GM18868 (cell line): ENCODE data around the gene NDUFS6.
"Not testable (repeated sequence)": the region's sequence is repeated elsewhere in the genome, so short reads cannot be mapped to it uniquely, and the experiment has no call there.

Experiments used
- ATAC-seq: cut with Tn5 transposase; IDR thresholded peaks from one replicate; pipeline ENCODE4 v1.9.1; 2021; ENCODE audit warnings: mild to moderate bottlenecking, moderate library complexity; ENCODE audit not compliant: unreplicated experiment

The NDUFS6 gene

DNA sequence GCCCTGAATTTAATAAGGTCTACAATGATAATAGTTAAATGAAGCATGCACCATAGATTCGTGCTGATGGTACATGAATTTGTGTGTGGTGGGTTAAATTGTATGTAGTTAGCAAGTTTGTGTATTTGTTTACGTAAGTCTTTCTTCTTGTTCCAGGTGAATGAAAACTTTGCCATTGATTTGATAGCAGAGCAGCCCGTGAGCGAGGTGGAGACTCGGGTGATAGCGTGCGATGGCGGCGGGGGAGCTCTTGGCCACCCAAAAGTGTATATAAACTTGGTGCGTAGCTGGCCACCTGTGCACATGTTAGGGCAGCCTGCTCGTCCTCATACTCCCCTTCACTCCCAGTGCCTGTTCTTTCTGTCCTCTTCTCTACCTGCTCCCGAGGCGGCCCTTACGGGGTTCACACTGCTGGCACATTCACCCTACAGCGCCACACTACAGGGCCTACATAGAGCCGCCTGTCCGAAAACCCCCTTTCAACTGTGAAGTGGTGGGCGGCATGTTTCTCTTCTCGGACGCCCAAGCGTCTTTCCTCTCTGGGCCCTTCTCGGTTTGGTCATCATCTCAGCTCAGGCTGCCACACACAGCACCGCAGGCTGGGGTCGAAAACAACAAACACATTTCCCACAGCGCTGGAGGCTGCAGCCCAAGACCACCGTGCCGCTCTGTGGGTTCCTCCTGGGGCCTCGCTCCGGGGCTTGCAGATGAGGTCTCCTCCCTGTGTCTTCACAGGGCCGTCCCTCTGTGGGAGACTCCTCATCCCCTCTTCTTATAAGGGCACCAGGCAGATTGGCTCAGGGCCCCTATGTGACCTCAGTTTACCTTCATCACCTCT, 13.2 kb downstream of the NDUFS6 start:
- ATAC-seq: no peak

DNA sequence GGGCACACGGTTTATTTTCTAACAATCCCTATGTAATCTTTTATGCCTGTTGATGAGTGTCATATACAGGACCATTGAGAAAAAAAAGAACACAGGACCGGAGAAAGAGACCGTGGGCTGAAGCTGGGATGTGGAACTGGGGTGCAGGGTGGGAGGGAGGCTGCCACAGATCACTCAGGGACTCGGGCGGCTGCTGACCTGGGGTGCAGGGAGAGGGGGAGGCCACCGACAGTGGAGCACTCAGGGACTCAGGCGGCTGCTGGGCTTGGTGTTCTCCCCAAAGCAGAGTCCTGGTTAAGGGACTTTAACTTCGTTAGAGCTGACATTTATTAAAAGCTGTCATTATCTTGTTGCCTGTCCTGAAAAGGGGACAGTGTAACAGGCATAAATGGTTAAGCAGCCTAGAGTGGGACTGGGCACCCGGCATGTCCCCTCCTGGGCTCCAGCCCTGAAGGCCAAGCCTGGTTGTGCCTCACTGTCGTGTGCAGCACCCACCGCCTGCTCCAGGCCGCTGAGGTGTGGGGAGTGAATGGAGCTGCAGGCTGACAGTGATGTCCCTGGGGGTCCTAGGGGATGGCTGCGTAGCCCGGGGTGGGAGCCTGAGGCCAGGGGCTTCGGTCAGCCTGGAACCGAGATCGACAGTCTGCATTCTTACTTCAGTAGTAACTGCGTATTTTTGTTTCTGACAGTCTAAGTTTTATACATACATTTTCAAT, 14.0 kb downstream of the NDUFS6 start:
- ATAC-seq: no peak

DNA sequence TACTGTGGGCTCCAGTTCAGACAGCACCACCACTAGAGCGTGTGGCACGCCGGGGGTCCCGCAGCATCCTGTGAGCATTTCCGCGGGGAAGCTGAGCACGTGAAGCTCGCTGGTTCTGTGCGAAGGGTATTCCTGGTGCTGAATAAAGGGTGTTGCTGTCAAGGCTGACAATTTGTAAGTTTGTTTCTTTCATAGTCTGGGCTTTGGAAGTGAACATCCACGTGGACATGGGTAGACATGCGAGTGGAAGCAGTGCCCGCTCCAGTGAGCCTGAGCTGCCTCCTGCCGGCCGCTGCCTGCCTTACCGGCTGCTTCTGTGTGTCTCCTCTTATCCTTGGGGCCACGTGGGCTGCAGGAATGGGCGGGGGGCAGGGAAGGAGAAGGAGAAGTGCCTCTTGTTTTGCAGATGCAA, 14.7 kb downstream of the NDUFS6 start:
- no peak for ATAC-seq

DNA sequence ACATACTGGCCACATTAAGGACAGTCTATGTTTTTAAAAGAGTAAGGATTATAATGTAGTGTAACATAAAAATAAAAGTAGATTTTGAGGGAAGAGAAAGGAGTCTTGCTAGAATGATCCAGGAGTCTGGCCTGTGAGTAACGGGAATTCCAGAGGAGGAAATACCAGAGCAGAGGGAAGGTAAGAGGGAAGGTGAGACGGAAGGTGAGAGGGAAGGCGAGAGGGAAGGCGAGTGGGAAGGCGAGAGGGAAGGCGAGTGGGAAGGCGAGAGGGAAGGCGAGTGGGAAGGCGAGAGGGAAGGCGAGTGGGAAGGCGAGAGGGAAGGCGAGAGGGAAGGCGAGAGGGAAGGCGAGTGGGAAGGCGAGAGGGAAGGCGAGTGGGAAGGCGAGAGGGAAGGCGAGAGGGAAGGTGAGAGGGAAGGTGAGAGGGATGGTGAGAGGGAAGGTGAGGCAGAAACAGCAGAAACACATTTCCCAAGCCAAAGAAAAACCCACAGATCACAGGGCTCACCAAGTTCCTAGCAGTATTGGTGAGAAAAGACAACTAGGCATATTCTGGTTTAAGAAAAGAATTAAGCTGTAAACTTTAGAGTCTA, 15.4 kb downstream of the NDUFS6 start:
- not testable (repeated sequence) for ATAC-seq

DNA sequence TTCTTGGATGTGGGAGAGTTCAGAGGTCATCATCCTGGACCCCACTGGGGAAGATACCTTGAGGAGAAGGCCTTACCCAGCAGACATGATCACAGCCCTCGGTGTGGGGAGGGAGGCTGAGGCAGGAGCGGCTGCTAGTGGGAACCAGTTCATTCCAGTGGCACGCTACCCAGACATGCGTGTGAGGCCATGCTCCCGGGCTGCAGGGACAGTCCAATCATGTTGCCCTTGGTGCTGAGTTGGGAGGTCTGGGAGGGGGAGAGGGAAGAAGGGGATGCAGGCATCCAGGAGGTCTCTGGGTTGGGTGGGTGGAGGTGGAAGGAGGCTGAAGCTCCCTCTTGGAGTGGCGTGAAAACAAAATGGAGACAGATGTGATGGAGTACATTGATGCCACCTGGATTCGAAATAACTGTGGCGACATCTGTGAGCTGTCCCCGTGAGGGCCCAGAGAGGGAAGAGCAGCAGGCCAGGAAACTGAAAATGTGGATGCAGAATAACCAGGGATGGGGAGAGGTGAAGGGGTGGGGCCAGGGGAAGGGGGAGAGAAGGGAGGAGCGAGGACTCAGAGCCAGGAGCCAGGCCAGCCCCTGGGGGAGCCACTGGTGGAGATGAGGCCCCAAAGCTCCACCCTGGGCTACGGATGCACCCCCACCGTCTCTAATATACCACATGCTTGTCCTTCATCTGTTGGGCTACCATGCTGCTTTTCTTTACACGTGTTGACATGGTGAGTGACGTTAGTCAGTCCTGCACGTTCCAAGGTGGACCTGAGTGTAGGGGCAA, 16.2 kb downstream of the NDUFS6 start:
- no peak for ATAC-seq

DNA sequence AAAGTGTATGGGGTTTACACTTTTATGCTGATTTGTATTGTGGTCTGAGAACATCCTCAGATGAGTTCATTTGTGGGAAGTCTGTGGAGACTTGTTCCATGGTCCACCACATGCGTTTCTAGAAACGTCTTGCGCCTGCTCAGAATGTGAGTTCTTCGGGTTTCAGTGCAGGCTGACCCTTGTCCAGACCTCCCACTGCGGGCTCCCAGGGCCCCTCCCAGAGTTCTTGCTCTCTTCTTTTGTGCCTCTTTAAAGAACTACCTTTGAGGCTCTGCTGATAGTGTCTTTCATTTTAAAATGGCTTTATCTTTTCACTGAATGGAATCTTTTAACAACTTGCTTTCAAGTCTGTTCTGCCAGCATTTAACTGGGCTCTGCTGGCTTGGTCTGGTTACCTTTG, 17.6 kb downstream of the NDUFS6 start:
- ATAC-seq: no peak

DNA sequence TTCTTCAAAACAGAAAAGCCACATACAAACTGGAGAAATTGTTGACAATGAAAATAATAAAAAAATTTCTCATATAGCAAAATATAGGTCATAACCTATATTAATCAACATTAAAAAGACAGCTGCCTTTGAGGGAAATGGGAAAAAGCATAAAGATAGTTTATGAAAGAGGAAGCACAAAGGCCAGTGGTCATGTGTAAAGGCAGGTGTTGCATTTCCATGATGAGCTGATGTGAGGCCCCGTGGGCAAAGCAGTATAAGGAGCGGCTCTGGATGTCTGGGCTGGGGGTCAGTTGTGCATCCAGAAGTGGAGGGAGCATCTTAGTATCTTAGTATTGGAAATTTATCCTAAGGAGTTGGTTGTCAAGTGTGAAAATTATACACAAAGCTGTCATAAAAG, 18.3 kb downstream of the NDUFS6 start:
- ATAC-seq: no peak

DNA sequence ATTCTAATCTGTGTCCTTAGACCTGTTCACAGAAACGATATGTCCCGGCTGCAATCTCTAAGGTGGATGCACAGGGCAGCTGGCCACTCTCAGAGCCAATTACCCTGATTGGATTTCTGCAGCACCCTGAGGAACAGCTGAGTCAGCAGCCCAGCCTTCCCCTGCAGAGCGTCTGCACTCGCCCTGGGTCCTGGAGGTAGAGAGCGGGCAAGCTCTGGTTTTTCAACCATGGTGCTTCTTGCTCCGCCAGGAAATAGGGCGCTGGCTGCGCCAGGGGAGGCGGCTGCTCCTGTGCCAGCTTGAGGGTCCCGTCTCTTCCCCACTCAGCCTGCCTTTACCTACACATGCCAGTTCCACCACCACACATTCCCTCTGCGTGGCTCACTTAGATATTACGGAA, 19.2 kb downstream of the NDUFS6 start:
- no peak for ATAC-seq

DNA sequence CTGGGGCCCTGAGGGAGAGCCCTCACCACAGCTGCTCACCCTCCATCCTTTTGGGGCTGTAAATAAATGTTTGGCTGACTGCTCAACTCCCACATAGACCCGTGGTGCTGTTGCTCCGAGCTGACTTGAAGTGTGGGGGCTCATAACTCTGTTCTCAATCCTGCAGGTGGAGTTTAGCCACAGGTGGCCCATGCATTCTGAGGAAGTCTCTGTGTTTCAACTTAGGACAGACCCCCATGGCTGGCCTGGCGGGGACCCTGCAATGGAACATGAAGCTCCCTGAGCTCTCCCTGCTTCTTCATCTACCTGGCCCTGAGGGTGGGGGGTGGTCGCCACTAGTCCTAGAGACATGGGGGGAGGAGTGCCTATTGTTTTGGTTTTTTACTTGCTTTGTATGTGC, 19.7 kb downstream of the NDUFS6 start:
- no peak for ATAC-seq

DNA sequence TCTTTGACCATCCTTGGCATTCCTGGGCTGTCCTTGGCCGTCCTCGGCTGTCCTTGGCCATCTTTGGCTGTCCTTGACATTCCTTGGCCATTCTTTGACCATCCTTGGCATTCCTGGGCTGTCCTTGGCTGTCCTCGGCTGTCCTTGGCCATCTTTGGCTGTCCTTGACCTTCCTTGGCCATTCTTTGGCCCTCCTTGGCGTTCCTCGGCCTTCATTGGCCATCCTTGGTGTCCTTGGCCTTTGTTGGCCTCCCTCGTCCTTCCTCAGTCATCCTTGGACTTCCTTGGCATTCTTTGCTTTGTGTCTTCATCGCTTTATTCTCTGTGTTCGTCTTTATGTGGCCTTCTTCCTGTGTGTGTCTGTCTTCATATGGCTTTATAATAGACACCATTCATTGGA, 20.7 kb downstream of the NDUFS6 start:
- ATAC-seq: no peak

DNA sequence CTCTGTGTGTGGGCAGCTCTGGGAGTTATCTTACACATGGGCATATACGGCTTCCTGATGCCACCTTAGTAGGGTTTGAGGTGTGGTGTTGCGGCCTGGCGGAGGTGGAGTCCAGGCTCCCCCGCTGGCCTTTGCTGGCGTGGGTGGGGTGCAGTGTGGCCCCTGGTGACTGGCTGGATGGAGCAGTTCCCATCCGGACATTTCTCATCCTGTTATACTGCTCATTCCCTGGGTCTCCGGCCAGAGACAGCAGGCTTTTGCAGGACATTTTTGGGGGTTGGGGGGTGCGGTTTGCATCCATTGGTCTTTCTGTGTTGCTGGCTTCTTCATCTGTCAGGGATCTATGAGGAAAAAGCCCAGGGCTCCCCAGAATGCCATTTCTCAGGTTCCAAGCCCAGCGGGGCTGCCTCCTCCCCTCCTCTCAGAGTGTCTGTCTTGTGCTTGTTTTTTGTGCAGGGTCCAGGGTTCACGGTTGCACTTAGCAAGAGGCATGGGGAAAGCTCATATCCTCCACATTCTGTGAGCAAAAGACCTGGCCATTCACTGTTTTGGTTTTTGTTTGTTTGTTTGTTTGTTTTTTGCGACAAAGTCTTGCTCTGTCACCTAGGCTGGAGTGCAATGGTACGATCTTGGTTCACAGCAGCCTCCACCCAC, 22.3 kb downstream of the NDUFS6 start:
- ATAC-seq: no peak

DNA sequence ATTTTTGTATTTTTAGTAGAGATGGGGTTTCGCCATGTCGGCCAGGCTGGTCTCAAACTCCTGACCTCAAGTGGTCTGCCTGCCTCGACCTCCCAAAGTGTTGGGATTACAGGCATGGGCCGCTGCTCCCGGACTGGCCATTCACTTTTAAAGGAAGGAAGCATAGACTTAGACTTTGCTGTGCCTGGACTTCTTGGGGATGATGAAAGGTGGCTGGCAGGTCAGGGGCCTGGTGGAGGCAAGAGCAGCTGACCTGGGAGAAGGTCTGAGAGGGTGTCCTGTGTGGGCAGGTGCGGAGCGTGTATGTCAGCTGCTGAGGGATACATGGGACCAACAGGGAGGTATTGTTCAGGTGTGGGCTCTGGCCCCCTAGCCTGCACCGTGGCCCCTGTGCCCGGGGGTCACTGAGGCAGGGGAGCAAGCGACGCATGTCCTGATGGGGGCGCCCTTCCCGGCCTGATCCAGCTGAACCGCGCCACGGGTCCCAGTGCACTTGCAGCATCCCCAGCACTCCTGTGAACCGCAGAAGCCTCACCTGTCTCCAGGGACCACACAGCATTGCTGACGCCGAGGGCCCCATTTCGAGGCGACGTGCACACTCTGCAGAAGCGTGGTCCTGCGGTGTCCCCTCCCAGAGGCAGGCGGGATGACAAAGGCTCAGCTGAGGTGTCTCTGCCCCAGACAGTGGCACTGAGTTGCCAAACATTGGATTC, 23.1 kb downstream of the NDUFS6 start:
- ATAC-seq: no peak

DNA sequence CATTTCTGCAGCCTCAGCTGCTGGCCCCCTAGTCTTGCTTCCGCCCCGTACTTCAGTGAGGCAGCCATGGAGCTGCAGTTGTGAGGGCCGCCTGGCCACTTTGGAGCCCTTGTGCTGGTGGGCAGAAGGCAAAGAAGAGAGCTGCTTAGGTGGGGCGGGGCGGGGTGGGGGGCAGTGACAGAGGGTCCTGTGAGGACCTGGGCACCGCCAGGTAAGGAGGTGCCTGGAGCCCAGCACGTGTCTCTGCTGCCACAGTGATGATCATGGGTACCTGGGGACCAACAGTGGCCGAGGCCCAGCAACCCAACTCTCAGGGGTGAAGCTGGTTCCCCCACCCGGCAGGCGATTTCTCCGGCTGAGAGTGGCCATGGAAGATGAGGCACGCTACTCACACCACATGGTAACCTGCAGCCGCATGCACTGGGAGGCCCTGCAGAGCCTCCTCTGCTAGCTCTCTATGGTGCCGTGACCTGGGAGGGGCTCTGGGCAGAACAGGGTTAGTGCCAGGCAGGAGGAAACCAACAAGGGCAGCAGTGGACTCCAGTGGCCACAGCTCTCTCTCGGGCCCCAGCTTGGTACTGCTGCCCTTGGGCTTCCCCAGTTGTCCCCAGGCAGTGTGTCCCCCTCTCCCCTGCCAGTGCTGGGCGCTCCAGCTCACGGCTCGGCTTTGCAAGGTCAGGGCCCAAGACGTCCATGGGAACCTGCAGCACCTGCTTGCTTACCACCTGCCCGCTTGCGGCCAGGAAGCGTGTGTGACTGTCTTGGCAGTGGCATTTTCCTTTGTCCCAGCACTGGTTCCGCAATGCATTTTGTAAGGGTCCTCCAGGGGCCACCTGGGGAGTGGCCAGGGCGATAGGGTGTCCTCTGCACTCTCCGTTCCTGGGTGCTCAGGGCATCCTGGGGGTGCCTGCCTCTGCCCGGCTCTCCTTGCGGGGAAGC, 24.0 kb downstream of the NDUFS6 start:
- no peak for ATAC-seq

DNA sequence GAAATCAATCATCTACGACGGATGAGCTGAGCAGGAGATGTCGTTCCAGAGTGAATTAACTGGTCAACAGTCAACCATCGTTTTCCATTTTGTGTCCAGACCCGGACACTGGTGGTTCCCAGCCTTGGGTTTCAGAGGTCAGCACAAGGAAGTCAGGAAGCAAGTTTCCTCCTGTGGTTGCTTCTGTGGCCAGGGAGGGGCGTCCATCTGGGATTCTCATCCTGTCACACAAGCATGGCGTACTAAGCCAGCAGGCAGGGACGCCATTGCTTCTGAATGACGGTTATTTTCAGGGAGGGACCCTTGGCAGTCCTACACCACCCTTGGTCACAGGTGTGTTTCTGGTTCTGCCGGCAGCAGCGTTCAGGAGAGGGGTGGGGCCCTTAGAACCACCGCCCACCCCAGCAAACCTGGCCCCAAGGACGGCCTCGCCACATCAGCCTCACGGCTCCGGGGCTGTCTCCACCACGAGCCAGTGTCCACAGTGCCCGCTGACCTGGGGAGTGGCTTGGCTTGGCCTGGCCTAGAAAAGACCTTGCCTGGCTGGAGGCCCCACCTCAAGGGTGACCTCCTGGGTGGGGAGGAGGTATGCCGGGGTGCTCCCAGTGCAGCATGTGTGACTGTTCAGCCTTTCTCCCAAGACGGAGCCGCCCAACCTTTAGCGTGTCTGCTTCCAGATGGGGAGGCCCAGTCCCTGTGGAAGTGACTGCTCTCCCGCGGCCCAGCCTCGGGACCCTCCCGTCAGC, 25.2 kb downstream of the NDUFS6 start:
- no peak for ATAC-seq

DNA sequence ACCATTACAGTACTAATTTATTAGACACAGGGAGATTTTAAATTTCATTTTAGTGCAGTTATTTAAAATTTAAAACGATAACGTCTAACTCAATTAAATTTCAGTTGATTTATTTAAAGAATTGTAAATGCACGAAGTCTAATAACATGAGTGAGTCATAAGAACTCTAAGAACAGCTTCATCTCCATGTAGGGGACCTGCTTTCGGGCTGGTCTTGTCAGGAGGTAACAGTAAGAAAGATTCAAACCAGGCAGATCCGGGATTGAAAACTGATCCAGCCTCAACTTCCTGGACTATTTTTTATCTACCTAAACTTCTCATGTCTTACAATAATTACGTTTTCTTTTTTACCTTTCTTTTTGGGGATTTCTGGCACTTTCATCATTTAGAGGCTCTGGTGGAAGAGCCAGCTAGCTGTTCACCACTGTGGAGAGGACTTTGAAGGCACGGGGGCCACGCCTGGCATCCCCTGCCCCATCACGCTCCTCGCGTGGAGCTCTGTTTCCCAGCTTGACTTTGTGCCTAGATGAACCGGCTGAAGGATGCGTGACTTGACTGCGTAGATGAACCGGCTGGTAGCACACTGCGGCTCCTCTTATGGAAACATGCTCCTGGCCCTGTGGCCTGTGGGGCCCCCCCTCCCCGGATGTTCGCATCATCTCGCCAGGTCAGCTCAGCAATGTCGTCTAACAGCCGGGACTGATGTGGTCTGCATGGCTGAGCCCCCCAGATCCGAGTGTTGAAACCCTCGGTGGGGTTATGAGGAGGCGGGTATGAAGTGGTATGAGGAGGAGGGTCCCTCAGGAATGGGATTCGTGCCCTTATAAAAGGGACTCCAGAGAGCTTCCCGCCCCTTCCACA, 26.0 kb downstream of the NDUFS6 start:
- ATAC-seq: no peak

DNA sequence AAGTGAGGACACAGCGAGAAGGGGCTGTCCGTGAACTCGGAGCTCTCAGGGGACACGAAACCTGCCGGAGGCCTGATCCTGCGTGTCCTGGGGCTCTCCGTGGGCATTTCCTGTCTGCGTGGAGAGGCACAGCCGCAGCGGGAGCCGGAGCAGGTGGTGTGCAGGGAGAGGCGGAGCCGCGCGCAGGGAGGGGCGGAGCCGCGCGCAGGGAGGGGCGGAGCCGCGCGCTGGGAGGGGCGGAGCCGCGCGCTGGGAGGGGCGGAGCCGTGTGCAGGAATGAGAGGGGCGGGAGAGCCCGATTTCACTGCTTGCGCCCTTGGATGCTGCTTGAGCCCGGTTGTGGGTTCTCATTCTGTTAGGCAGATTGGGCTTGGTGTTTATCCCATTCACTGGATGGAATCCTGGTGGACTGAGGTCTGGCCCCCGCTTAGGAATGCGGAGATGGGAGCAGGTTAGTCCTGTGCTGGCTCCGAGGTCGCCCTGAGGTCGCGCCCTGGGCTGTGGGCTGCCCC, 26.7 kb downstream of the NDUFS6 start:
- peak; percentile 59 for ATAC-seq

DNA sequence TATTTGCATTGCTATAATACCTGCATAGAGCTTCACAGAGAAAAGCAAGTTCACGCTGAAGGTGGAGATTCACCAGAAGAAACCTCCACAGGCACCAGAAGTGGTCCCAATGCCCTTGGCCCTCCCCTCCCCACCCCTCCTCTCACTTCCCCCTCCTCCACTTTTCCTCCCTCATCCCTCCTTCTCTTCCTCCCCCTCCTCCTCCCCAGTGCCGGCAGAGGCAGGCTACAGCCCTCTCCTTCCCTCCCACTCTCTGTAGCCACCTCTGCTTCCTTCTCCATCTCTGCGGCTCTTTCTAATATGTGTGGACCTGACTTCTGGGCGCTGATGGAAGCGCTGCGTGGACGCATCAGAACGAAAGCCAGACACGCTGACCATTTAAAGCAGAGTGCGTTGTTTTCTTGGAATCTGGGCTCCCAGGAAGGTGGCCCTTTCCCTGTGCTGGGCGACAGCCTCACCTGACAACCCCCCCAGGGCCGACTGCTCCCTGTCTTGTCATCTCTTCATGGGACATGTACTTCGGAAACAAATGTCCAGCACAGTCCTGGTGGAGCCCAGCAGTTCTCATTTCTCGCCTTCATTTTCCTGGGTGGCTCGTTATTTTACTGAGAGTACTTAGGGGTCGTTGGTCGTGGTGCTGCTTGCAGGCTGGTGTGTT, 29.5 kb downstream of the NDUFS6 start:
- no peak for ATAC-seq
